HCT116 (cell line): ENCODE measurements around the gene RIT2. TPM values are rescaled to one million over a fixed set of nuclear protein-coding genes. Genes with fewer than 3 reads are reported as not detected.

Source experiments
- ATAC-seq: fragments of 200-7000 bp; cut with Tn5 transposase; 2 replicates; pipeline ENCODE4 v1.9.1; 2020; ENCODE audit warnings: mild to moderate bottlenecking, moderate library complexity
- BruUV-seq: library from RNA; stranded (reverse); fragments of 400-500 nt; replicated peaks from 2 replicates; lab custom pipeline; 2021; lab: Mats Ljungman, UMichigan
- CTCF ChIA-PET: fragments of 300-600 bp; sonication (Branson Sonifier 250); formaldehyde crosslinking; loops from one replicate; lab custom pipeline; 2021; ENCODE audit warnings: antibody characterized with exemption; lab: Charles Lee
- POLR2A ChIA-PET: fragments of 300-600, 350-600 bp; sonication (Branson Sonifier 250); formaldehyde crosslinking; loops from one replicate; lab custom pipeline; 2021; ENCODE audit warnings: antibody characterized with exemption; lab: Charles Lee
- RAD21 ChIA-PET, 2 experiments: fragments of 300-600 bp; sonication (Branson Sonifier 250); formaldehyde crosslinking; loops; one replicate each; lab custom pipeline; 2023; ENCODE audit warnings: low total read pairs in 2 of 2; ENCODE audit not compliant: uncharacterized antibody in 2 of 2, unreplicated experiment in 2 of 2, low non-redundant PET in 1 of 2; lab: Charles Lee
- DNase-seq: peaks from one replicate; pipeline ENCODE4 v3.0.0-alpha.2; 2010; ENCODE audit warnings: low read depth, low spot score
- H2AFZ ChIP-seq: fragments of 200-600 bp; shearing (Covaris generic), sonication (generic); 2 replicates; pipeline ENCODE4 v1.6.1; 2017; ENCODE audit warnings: low read depth, mixed run types, mixed read lengths, antibody characterized with exemption, low read length; ENCODE audit not compliant: poor library complexity, severe bottlenecking
- H3K27ac ChIP-seq: 2 replicates; pipeline ENCODE4 v1.5.1; 2012; ENCODE audit warnings: low read depth, low read length
- H3K27me3 ChIP-seq: fragments of 200-600 bp; sonication (generic); 2 replicates; pipeline ENCODE4 v1.6.1; 2016; ENCODE audit warnings: mixed run types, low read length, mixed read lengths; ENCODE audit not compliant: insufficient read depth
- H3K36me3 ChIP-seq, 2 experiments: fragments of 200-500 bp in 1 of 2; fragments of 200-600 bp in 1 of 2; sonication (Bioruptor generic) in 1 of 2; sonication (generic) in 1 of 2; 2 replicates each; pipeline versions ENCODE4 v1.5.1 to v1.6.1; 2014 to 2016; ENCODE audit warnings: low read length in 2 of 2, inconsistent platforms in 1 of 2, mixed read lengths in 1 of 2, mixed run types in 1 of 2; ENCODE audit not compliant: insufficient read depth in 2 of 2, control insufficient read depth in 1 of 2
- H3K4me1 ChIP-seq, 2 experiments: fragments of 200-600 bp in 1 of 2; sonication (generic) in 1 of 2; 2 replicates each; pipeline versions ENCODE4 v1.5.1 to v1.6.1; 2012 to 2017; ENCODE audit warnings: low read length in 2 of 2, inconsistent platforms in 1 of 2, mild to moderate bottlenecking in 1 of 2, mixed read lengths in 1 of 2, mixed run types in 1 of 2, moderate library complexity in 1 of 2; ENCODE audit not compliant: insufficient read depth in 2 of 2, control insufficient read depth in 1 of 2
- H3K4me2 ChIP-seq: fragments of 200-600 bp; sonication (generic); 2 replicates; pipeline ENCODE4 v1.6.1; 2017; ENCODE audit warnings: mixed run types, low read length, mixed read lengths
- H3K4me3 ChIP-seq, 2 experiments: fragments of 200-600 bp in 1 of 2; sonication (generic) in 1 of 2; replicated peaks in 1 of 2; 2 replicates each; pipeline ENCODE4 v1.5.1; 2011 to 2016; ENCODE audit warnings: low read length in 2 of 2, control low read depth in 1 of 2, low read depth in 1 of 2, mild to moderate bottlenecking in 1 of 2, mixed read lengths in 1 of 2, mixed run types in 1 of 2
- H3K79me2 ChIP-seq: fragments of 200-600 bp; sonication (generic); 2 replicates; pipeline ENCODE4 v1.6.1; 2017; ENCODE audit warnings: mild to moderate bottlenecking, mixed run types, low read length, moderate library complexity, mixed read lengths; ENCODE audit not compliant: insufficient read depth
- H3K9ac ChIP-seq: fragments of 200-600 bp; sonication (generic); 2 replicates; pipeline ENCODE4 v1.6.1; 2016; ENCODE audit warnings: low read length, mixed read lengths
- H3K9me2 ChIP-seq: fragments of 200-600 bp; sonication (generic), shearing (Covaris generic); 2 replicates; pipeline ENCODE4 v1.6.1; 2017; ENCODE audit warnings: mixed run types, mild to moderate bottlenecking, moderate library complexity; ENCODE audit not compliant: insufficient read depth
- H3K9me3 ChIP-seq, 2 experiments: fragments of 200-500 bp in 1 of 2; fragments of 200-600 bp in 1 of 2; sonication (Bioruptor generic) in 1 of 2; sonication (generic) in 1 of 2; 2 replicates each; pipeline ENCODE4 v1.6.1; 2014 to 2017; ENCODE audit warnings: low read length in 2 of 2, mixed read lengths in 2 of 2, inconsistent platforms in 1 of 2, low read depth in 1 of 2, mild to moderate bottlenecking in 1 of 2, mixed run types in 1 of 2, moderate library complexity in 1 of 2; ENCODE audit not compliant: control insufficient read depth in 1 of 2, insufficient read depth in 1 of 2
- H4K20me1 ChIP-seq: fragments of 200-600 bp; sonication (generic), shearing (Covaris generic); 2 replicates; pipeline ENCODE4 v1.6.1; 2017; ENCODE audit warnings: mixed run types, mild to moderate bottlenecking, moderate library complexity; ENCODE audit not compliant: insufficient read depth
- ATF3 ChIP-seq: IDR thresholded peaks from 2 replicates; pipeline ENCODE4 v1.6.1; 2012
- CBX3 ChIP-seq: IDR thresholded peaks from 2 replicates; pipeline ENCODE4 v1.6.1; 2012; ENCODE audit warnings: low read depth
- CEBPB ChIP-seq: IDR thresholded peaks from 2 replicates; pipeline ENCODE4 v1.6.1; 2012; ENCODE audit warnings: low read depth
- CTCF ChIP-seq, 3 experiments: fragments of 200-600 bp in 1 of 3; sonication (generic) in 1 of 3; IDR thresholded peaks in 2 of 3; conservative IDR thresholded peaks in 1 of 3; 2 replicates each; pipeline ENCODE4 v1.5.1; 2012 to 2017; ENCODE audit warnings: low read depth in 2 of 3, low read length in 2 of 3, antibody characterized with exemption in 1 of 3, borderline replicate concordance in 1 of 3, control low read depth in 1 of 3, mild to moderate bottlenecking in 1 of 3, mixed read lengths in 1 of 3, mixed run types in 1 of 3, moderate library complexity in 1 of 3; ENCODE audit not compliant: insufficient read depth in 1 of 3
- ELF1 ChIP-seq: IDR thresholded peaks from 2 replicates; pipeline ENCODE4 v1.6.1; 2012; ENCODE audit warnings: low read depth, borderline replicate concordance
- EZH2 ChIP-seq: fragments of 200-600 bp; sonication (generic); IDR thresholded peaks from 2 replicates; pipeline ENCODE4 v1.6.1; 2017; ENCODE audit warnings: antibody characterized with exemption, mixed run types
- EZH2phosphoT487 ChIP-seq: fragments of 200-600 bp; IDR thresholded peaks from 2 replicates; pipeline ENCODE4 v1.6.1; 2018; ENCODE audit warnings: antibody characterized with exemption, borderline replicate concordance
- JUND ChIP-seq: IDR thresholded peaks from 2 replicates; pipeline ENCODE4 v1.6.1; 2012
- MAX ChIP-seq: IDR thresholded peaks from 2 replicates; pipeline ENCODE4 v1.6.1; 2012
- RAD21 ChIP-seq: IDR thresholded peaks from 2 replicates; pipeline ENCODE4 v1.6.1; 2012; ENCODE audit warnings: low read depth, mild to moderate bottlenecking
- REST ChIP-seq: IDR thresholded peaks from 2 replicates; pipeline ENCODE4 v1.6.1; 2012; ENCODE audit warnings: low read depth
- SIN3A ChIP-seq: IDR thresholded peaks from 2 replicates; pipeline ENCODE4 v1.6.1; 2012; ENCODE audit warnings: low read depth
- SP1 ChIP-seq: IDR thresholded peaks from 2 replicates; pipeline ENCODE4 v1.6.1; 2012; ENCODE audit warnings: low read depth
- SRF ChIP-seq: IDR thresholded peaks from 2 replicates; pipeline ENCODE4 v1.6.1; 2012; ENCODE audit warnings: low read depth
- ZBTB33 ChIP-seq: IDR thresholded peaks from 2 replicates; pipeline ENCODE4 v1.6.1; 2011; ENCODE audit warnings: mild to moderate bottlenecking, low read length, moderate library complexity; ENCODE audit not compliant: insufficient replicate concordance; ENCODE audit errors: extremely low read depth
- ZFX ChIP-seq: fragments of 450-650 bp; IDR thresholded peaks from 2 replicates; pipeline ENCODE4 v1.6.1; 2017
- ZNF274 ChIP-seq: fragments of 200-500 bp; sonication (Bioruptor generic); IDR thresholded peaks from 2 replicates; pipeline ENCODE4 v1.6.1; 2014; ENCODE audit warnings: mild to moderate bottlenecking, low read depth, low read length, inconsistent platforms
- intact Hi-C: fragments of 100-400 bp; cut with micrococcal nuclease; formaldehyde crosslinking; loops from 2 replicates; pipeline ENCODE4 v1.10.0; 2022
- total RNA-seq: library from RNA; stranded (reverse); gene quantifications from one replicate; pipeline ENCODE4 v1.2.1, GENCODE V29; 2021; ENCODE audit not compliant: unreplicated experiment

RIT2 gene
- total RNA-seq, 1 experiment from 2014 or later = not detected

- Histone ChIP-seq H3K4me3 (no peak overlapping the region), H3K4me2 (no peak overlapping the region), H3K9me3 (peaks cover 18 to 20% of the 10 kb centered on the region in 2 experiments; a peak in 3 of 4 replicates), H3K27me3 (no peaks in the 10 kb centered on the region), H3K9ac (no peak overlapping the region), H3K27ac (no peak overlapping the region), H4K20me1 (no peaks in the 10 kb centered on the region), H3K9me2 (no peaks in the 10 kb centered on the region), H2AFZ (no peak overlapping the region), H3K4me1 (no peaks in the 10 kb centered on the region), H3K79me2 (no peaks in the 10 kb centered on the region), H3K36me3 (no peaks in the 10 kb centered on the region)
- ChIA-PET CTCF (no interaction called here), RAD21 (no interaction called here), POLR2A (no interaction called here)
- DNase-seq (no peak), ATAC-seq (no peak)
- BruUV-seq = no TSS peak
- intact Hi-C loops = no loop called here
- no peak for TF ChIP-seq MAX
- no peak for TF ChIP-seq SIN3A
- TF ChIP-seq EZH2 = no peak
- no peak for TF ChIP-seq SP1
- no peak for TF ChIP-seq CBX3
- TF ChIP-seq RAD21 = no peak
- no peak for TF ChIP-seq SRF
- TF ChIP-seq ATF3 = no peak
- TF ChIP-seq ZFX = no peak
- no peak for TF ChIP-seq ZNF274
- no peak for TF ChIP-seq CTCF (IDR thresholded peaks at IDR 0.05 in 2 of 3, conservative IDR thresholded peaks at IDR 0.05 in 1 of 3; ENCODE audit: borderline replicate concordance in 1 of 3, insufficient read depth in 1 of 3, low read depth in 2 of 3, low read length in 2 of 3)
- no peak for TF ChIP-seq EZH2phosphoT487
- no peak for TF ChIP-seq ZBTB33
- no peak for TF ChIP-seq JUND
- TF ChIP-seq CEBPB = no peak
- TF ChIP-seq REST = no peak
- TF ChIP-seq ELF1 = no peak
Observed at GRCh38 chr18:42860011-42860410, 255.5 kb downstream of the RIT2 start.
